Nucleus accumbens (tissue), 56 donors: ENCODE measurements around the gene PACSIN1.

Experiments used
- DNase-seq, 56 donors: peaks; one replicate each; lab custom pipeline; 2025; lab: John Stamatoyannopoulos, UW

Gene PACSIN1, protein sequence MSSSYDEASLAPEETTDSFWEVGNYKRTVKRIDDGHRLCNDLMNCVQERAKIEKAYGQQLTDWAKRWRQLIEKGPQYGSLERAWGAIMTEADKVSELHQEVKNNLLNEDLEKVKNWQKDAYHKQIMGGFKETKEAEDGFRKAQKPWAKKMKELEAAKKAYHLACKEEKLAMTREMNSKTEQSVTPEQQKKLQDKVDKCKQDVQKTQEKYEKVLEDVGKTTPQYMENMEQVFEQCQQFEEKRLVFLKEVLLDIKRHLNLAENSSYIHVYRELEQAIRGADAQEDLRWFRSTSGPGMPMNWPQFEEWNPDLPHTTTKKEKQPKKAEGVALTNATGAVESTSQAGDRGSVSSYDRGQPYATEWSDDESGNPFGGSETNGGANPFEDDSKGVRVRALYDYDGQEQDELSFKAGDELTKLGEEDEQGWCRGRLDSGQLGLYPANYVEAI

DNA sequence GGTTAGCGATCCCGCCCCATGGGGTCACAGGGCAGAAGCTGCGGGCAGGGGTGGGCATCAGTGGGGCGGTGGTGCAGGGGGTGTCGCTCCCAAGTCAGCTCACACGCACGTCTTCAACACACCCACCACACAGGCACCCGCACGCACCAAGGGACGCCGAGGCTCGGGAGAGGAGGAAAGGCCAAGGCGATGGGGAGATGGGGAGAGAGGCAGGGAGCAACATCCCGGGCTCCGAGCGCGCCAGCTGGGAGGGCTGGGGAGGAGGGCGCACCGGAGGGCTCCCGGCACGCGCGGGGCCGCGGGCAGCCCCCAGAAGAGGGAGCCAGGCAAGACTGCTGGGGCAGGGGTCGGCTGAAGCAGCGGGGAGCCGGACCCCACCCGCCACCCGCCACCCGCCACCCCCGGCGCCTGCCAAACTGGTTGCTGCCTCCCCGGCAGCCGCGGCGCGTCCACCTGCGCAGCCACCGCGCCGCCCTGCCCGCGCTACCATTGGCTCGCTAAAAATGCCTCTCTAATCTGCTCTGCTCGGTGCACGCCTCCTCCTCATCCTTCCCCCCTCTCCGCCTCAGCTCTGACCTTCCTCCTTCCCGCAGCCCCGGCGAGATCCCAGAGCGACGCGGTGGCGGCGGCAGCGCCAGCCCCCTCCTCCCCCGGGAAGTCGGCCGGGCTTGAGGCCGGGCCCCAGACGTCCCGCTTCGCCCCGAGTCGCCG is at the start of gene PACSIN1:
TSS of gene PACSIN1 (plus strand) at position 546 of the 711 bp plus-strand sequence. CDS start 60,230 bp downstream, outside the sequence.
- DNase-seq, result peak in 38 of 56 donors; percentile 12 to 86 (median 42)

DNA sequence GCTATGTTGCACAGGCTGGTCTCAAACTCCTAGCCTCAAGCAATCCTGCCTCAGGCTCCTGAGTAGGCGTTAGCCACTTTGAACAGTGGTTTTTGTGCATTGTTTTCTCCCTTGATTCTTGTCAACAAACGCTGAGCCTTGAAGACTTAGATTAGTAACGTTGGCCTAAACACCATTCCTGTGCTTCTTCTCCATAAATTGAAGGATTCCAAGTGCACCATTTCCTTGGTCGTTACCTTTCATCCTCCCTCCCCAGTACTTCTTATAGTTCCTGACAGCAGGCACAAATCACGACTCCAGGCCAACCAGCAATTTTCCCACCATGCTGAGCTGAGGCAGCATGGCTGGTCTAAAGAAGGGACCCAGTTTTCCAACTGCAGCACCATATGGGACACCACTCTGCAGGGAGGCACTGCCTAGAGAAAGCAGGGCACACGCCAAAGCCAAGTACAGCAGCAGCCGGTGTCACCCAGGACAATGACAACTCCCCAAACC is 49.0 kb upstream of the PACSIN1 start:
- no peak for DNase-seq

DNA sequence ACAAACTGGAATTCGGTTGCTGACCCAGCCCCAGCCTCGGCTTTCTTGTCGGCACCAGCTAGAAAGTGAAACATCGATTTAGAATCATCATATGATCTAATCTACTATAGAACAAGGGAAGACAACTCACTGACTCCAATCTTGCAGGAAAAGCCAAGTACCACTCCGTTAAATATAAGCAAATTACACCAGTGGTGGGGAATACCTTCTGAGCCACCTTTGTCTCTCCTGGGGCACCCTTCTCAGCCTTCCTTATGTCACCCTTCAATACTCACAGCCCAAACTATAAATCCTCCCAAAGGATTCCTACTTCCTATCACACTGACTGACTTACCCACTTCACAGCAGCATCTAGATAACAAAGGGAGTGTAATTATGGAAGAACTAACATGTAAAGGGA is 47.5 kb upstream of the PACSIN1 start:
- no peak for DNase-seq

DNA sequence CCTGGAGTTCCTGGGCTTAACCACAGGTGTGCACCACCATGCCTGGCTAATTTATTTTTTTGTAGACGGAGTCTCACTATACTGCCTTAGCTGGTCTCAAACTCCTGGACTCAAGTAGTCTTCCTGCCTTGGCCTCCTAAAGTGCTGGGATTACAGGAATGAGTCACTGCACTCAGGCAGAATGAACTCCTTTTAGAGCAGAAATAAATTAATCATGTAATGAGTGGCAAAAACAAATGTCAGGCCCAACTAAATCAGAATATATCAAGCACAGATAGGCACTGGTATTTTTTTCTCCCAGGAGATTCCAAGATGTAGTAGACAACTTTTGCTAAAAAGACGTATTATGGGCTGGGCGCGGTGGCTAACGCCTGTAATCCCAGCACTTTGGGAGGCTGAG is 42.6 kb upstream of the PACSIN1 start:
- no peak for DNase-seq

DNA sequence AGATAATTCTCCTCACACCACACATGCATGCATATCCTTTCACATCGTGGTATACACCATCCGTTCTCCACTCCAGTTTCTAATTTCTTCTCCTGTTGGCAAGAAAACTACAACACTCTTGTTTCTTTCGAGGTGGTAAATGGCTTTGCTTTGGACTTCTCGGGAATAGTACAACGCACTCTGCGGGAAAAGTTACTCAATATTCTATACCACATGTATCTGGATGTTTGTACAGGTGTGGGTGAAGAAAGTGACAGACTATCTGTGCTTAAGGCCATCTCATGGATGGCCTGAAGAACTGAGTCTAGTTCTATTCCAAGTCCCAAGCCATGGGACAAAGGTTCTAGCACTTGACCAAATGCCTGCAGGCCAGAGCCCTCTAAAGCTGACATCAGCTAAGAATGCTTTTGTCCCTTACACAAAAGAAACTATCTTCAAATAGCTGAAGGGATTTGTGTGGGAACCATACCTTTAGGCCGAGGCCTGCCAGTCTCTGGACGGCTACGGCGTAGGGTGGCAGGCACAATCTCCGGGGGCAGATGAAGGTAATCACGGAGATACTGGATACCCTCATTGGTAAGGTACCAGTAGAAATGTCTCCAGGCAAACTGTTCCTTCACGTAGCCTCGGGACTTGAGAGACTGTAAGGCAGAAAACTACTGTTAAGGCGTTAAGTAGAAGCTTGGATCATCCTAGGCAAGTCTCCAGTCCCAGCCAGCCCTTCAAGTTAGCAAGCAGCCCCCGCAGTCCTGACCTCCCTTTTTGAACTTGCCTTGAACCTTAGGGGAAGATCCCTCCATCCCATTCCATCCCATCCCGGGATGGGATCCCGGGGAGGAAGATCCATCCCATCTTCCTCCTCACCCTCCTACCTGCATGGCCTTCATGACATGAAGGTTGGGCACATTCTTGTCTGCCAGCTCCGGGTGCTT is 41.4 kb upstream of the PACSIN1 start:
- no peak for DNase-seq

DNA sequence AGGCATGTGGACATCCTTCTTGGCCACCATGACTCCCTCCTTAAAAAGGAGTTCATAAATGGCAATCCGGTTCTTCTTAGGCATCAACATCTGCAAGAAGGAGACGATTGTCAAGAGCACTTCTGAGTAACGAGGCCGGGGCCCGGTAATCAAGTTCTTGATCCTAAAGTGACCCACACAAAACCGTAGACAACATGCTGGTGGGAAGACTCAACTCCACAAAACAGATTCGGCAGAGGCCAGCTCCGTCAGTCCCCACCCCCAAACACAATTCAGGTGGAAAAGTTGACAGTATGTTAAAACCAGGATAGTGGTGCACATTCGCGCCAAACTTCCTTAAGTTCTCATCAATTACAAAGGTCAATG is 40.8 kb upstream of the PACSIN1 start:
- DNase-seq, result no peak

DNA sequence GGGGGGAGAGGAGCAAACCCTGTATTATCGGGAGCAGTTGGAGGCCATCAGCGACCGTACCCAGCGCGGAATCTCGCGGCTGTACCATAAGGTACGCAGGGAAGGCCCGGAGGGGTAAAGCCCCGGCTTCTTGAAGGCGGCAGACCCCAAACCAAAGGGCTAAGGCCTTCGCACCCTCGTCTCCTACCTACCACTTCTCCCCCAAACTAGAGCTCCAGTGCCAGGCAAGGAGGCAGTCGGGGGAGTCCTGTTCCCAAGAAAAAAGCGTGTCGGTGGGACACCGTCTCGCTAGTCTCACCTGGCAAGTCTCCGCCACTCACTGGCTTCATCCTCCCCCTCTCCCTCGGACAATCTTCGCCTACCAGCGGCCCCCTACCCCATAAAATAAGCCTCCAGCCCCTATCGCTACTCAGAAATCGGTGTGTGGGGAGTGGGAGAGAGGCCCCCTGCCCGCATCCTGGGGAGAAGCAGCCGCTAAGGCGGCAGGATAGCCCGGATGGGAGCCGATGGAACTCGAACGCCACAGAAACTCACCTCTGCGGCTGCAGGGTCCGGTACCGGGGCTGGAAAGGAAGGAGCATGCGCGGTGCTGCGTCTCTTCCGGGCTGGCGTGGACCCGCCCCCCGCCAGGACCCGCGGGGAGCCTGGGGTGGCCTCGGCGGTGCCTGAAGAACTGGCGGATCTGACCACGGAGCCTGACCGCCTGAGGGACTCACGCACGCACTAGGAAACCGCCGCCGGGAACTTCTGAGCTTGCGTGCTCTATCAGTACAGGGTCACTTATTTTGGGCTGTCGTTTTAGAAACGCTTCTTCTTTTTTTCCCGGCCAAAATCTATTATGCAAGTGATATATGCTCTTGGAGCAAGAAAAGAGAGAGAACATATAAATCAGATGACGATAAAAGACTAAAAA is 40.1 kb upstream of the PACSIN1 start, which contains the start of gene RPS10:
TSS of gene RPS10 (minus strand) at position 572 of the 913 bp plus-strand sequence. CDS start 848 bp downstream, outside the sequence.
- peak in 55 of 56 donors; percentile 53 to 94 (median 86) for DNase-seq

DNA sequence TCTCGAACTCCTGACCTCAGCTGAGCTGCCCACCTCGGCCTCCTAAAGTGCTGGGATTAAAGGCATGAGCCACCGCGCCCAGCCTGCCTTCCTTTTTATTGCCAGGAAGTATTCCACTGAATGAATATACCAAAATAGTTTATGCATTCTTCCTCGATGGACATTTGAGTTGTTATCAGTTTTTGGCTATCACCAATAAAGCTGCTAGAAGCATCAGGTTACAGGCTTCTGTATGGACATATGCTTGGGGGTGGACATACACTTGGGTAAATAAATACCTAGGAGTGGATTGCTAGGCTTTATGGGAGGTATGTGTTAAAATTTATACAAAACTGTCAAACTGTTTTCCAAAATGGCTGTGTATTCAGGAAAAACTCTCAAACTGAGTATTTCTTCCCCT is 30.0 kb upstream of the PACSIN1 start:
- DNase-seq, result no peak

DNA sequence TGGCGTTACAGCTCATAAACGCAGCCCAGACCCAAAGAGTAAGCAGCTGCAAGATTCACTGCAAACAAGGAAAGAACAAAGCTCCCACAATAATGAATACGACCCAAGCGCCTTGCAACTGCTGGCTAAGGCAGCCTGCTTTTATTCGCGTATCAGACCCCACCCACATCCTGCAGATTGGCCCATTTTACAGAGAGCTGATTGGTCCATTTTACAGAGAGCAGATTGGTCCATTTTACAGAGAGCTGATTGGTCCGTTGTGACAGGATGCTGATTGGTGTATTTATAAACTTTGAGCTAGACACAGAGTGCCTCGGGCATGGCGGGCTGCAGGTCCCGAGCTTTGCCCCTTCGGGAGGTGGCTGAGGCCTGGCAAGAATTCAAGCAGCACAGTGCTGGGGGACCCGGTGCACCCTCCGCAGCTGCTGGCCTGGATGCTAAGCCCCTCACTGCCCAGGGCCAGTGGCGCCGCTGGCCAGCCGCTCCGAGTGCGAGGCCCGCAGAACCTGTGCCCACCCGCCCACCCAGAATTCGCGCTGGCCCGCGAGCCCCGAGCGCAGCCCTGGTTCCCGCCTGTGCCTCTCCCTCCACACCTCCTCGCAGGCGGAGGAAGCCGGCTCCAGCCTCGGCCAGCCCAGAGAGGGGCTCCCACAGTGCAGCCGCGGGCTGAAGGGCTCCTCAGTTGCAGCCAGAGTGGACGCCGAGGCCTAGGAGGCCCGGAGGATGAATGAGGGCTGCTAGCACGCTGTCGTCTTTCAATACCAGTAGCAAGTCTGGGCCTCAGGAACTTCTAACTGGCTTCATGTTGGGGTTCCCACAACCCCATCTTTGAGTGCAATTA is 28.9 kb upstream of the PACSIN1 start:
- no peak for DNase-seq

DNA sequence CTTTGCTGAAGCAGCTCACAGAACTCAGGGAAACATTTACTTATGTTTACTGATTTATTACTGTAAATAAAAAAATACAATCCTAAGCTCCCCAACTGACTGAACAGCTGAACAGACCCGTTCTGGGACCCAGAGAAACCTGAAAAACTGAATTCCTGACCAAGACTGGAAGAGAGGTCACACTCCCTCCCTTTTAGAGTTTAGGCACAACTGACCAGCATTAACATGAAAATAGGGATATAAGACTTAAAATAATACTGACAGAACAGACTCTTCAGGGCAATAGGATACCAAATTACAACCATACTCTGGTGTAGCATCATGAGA is 28.3 kb upstream of the PACSIN1 start:
- DNase-seq, result no peak

DNA sequence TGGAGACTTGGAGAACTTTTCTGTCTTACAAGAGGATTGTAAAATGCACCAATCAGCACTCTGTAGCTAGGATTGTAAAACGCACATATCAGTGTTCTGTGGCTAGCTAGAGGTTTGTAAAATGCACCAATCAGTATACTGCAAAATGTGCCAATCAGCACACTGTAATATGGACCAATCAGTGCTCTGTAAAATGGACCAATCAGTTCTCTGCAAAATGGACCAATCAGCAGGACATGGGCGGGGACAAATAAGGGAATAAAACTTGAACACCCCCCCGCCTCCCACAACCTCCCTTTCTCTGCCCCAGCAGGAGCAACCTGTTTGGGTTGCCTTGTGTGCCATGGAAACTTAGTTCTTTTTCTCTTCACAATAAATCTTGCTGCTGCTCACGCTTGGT is 27.2 kb upstream of the PACSIN1 start:
- no peak for DNase-seq

DNA sequence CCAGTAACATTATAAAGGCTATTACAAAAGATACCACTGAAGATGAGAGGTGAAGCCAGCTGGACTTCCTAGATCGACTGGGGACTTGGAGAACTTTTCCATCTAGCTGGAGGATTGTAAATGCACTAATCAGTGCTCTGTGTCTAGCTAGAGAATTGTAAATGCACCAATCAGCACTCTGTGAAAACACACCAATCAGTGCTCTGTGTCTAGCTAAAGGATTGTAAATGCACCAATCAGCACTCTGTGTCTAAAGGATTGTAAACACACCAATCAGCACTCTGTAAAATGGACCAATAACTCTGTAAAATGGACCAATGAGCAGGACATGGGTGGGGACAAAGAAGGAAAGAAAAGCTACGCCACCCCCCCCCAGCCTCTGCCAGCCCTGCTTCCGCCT is 26.4 kb upstream of the PACSIN1 start:
- DNase-seq, result no peak

DNA sequence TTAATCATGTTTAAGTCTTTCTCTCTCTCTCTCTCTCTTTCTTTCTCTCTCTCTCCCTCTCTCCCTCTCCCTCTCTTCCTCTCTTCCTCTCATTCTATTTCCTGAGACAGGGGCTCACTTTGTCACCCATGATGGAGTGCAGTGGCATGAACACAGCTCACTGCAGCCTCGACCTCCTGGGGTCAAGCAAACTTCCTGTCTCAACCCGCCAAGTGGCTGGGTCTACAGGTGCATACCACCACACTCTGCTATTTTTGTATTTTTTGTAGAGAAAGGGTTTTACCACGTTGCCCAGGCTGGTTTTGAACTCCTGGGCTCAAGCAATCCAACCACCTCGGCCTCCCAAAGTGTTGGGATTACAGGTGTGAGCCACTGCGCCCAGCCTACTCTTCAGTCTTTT is 24.4 kb upstream of the PACSIN1 start:
- DNase-seq, result no peak

DNA sequence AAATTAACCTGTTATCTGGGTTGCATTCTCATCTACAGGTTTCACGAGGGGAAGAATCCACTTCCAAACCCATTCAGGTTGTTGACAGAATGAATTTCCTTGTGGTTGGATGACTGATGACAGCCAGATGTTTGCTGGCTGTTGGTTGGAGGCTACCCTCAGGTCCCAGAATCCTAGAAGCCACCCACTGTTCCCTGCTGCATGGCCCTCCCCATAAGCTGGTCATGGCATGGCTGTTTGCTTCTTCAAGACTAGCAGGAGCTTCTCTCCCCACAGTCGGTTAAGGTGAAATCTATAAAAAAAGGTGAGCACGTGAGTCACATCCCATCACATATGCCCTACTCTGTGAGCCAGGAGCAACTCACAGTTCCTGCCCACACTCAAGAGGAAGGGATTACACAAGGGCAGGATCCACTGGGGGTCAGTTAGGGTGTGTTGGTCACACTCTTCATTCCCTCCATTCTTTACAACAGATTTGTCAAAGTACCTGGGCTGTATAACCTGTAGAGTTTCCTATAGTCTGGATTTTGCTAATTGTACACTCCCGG is 20.5 kb upstream of the PACSIN1 start:
- DNase-seq, result no peak

DNA sequence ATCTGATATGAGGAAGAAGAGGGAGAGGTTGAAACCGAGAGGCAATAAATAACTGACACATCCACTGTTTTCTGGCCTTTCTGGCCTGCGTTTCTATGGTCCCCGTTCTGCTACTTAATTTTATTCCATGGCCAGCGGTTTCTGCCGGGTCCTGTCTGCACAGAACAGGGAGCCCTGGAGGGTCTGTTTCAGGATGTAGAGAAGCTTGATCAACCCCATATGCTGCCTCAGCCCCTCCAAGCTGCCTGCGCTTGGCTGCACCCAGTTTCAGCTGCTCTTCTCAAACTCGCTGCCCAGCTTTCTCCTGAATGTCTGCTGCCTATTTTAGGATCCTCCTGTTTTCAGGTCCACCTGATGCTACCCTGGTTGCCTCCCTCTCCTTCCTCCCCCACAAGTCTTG is 18.5 kb upstream of the PACSIN1 start:
- no peak for DNase-seq

DNA sequence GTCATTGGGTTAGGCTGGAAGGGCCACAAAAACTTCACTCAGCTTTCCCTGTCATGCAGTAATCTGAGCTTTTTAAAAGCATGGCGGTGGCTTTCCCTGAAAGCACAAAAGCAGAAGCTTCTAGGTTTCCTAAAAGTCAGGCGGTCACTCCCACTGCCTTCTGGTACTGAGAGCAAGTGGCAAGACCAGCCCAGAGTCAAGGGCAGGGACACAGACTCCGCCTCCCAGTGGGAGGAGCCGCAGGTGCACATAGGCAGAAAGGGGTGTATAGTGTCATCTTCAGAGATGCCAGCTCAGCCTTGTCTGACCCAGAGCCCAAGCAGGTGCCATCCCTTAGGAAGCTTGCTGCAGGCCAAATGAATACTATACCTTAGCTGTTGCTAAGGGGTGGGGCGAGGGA is 18.0 kb upstream of the PACSIN1 start:
- no peak for DNase-seq

DNA sequence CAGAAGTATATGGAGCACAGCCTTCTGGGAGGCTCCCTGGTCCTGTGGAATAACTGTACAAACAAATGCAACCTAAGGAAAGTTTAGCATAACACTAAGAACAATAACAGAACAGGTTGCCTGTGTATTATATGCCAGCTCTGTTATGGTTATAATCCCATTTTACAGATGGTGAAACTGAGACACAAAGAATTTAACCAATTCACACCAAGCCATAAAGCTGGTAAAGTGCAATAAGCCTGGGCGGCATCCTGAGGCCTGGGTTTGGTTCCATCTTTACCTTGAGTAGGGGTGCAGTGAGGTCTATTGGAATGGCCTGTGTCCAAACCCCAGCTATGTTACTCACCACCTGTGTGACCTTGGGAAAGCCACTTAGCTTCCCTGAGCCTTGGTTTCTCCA is 14.7 kb upstream of the PACSIN1 start:
- DNase-seq, result no peak

DNA sequence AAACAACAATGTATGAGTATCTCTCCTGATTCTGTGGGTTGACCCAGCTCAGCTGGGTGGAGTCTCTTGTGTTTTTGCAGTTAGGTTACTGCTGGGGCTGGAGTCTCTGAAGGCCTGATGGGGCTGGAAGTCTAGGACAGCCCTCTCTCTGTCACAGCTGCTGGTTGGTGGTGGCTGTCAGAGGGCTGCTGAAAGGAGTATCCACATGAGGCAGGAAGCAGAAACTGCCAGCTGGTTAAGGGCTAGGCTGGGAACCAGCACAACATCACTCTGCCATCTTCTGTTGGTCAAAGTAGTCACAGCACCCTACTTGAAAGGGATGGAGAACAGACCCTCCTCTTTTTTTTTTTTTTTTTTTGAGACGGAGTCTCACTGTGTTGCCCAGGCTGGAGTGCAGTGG is 10.0 kb upstream of the PACSIN1 start:
- no peak for DNase-seq

DNA sequence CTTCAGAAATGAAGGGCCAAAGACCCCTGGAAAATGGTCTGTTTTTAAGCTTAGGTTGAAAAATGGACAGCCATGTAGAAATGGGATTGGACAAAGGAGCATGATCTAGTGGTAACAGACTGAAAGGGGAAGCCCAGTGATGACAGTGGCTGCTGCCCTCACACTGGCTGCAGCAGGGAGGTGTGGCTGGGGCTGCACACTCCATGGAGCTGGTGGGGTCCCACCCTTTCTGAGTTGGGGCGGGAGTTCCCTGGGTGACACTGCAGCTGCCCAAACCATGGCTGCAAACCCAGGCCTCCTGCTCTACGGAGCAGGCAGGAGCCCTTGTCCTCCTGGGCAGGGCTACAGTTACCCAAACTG is 8.5 kb upstream of the PACSIN1 start:
- no peak for DNase-seq
